Myocyte (in vitro differentiated cells): ENCODE measurements around the gene PRR5. TPM values are rescaled to one million over a fixed set of nuclear protein-coding genes. Genes with fewer than 3 reads are reported as not detected.

ENCODE experiments used
- DNase-seq: peaks from one replicate; pipeline ENCODE4 v3.0.0-alpha.2; 2012; ENCODE audit warnings: low read depth
- total RNA-seq: library from RNA; depleted of rRNA; stranded (reverse); fragments of >200 nt; gene quantifications from 2 replicates; pipeline ENCODE4 v1.2.3, GENCODE V29; 2014

Gene PRR5
- total RNA-seq, 1 donor from 2014 or later, result 54.3 TPM

GRCh38 chr22:44786136-44786535, 84.1 kb downstream of the PRR5 start:
- no peak for DNase-seq

- no peak for DNase-seq
Measured at GRCh38 chr22:44786610-44787009, 84.6 kb downstream of the PRR5 start.

Other genes starting within 250 kb of the PRR5 start
- gene RTL6, start 204.0 kb upstream of the PRR5 start, total RNA-seq, result 24.9 and 26.6 TPM in 2 replicates
- gene ARHGAP8, start 50.4 kb downstream of the PRR5 start, total RNA-seq, result 0.13 and 1.9 TPM in 2 replicates